PC-3 (cell line): ENCODE results near the gene WDR89. TPM values are rescaled to one million over a fixed set of nuclear protein-coding genes. Genes with fewer than 3 reads are reported as not detected.

Experiments
- ATAC-seq: fragments of 200-7000 bp; cut with Tn5 transposase; 2 replicates; pipeline ENCODE4 v1.9.1; 2020; ENCODE audit warnings: mild to moderate bottlenecking, moderate library complexity
- BruUV-seq: library from RNA; stranded (reverse); fragments of 400-500 nt; replicated peaks from 2 replicates; lab custom pipeline; 2021; lab: Mats Ljungman, UMichigan
- CTCF ChIA-PET: fragments of 300-600 bp; sonication (Branson Sonifier 250); formaldehyde crosslinking; loops from one replicate; lab custom pipeline; 2022; ENCODE audit warnings: antibody characterized with exemption; lab: Charles Lee
- POLR2A ChIA-PET: fragments of 300-600 bp; sonication (Branson Sonifier 250); formaldehyde crosslinking; loops from one replicate; lab custom pipeline; 2022; ENCODE audit warnings: antibody characterized with exemption; ENCODE audit not compliant: unreplicated experiment; lab: Charles Lee
- DNase-seq: peaks from one replicate; pipeline ENCODE4 v3.0.0-alpha.2; 2015
- H2AFZ ChIP-seq: fragments of 300-600 bp; sonication (generic); 2 replicates; pipeline ENCODE4 v1.6.0; 2016; ENCODE audit warnings: antibody characterized with exemption, low read length
- H3F3A ChIP-seq: fragments of 300-600 bp; sonication (generic); one replicate; pipeline ENCODE4 v1.6.0; 2017; ENCODE audit warnings: antibody characterized with exemption, low read length, control low read depth, mild to moderate bottlenecking; ENCODE audit not compliant: unreplicated experiment
- H3K27ac ChIP-seq: fragments of 300-600 bp; sonication (generic); 2 replicates; pipeline ENCODE4 v1.5.1; 2016; ENCODE audit warnings: mild to moderate bottlenecking, low read length
- H3K27me3 ChIP-seq: fragments of 300-600 bp; sonication (generic); 2 replicates; pipeline ENCODE4 v1.6.1; 2016; ENCODE audit warnings: low read length, mixed read lengths
- H3K36me3 ChIP-seq: fragments of 300-600 bp; sonication (generic); 2 replicates; pipeline ENCODE4 v1.6.1; 2016; ENCODE audit warnings: low read depth, mixed run types, low read length, mixed read lengths
- H3K4me1 ChIP-seq: fragments of 300-600 bp; sonication (generic); 2 replicates; pipeline ENCODE4 v1.5.1; 2016; ENCODE audit warnings: low read length; ENCODE audit not compliant: insufficient read depth
- H3K4me2 ChIP-seq: fragments of 300-600 bp; sonication (generic); 2 replicates; pipeline ENCODE4 v1.6.0; 2016; ENCODE audit warnings: low read length
- H3K4me3 ChIP-seq: fragments of 300-600 bp; sonication (generic); 2 replicates; pipeline ENCODE4 v1.5.1; 2016; ENCODE audit warnings: mild to moderate bottlenecking, low read length, mixed read lengths
- H3K79me2 ChIP-seq: fragments of 300-600 bp; sonication (generic); 2 replicates; pipeline ENCODE4 v1.6.1; 2017; ENCODE audit warnings: low read length, mixed read lengths
- H3K9ac ChIP-seq: fragments of 300-600 bp; sonication (generic); 2 replicates; pipeline ENCODE4 v1.6.0; 2016; ENCODE audit warnings: mild to moderate bottlenecking, low read length
- H3K9me2 ChIP-seq: fragments of 300-600 bp; sonication (generic); replicated peaks from 2 replicates; pipeline ENCODE4 v1.6.1; 2016; ENCODE audit warnings: mixed run types, low read length, mixed read lengths
- H3K9me3 ChIP-seq: fragments of 300-600 bp; sonication (generic); 2 replicates; pipeline ENCODE4 v1.6.1; 2016; ENCODE audit warnings: low read length, mixed read lengths
- H4K20me1 ChIP-seq: fragments of 300-600 bp; sonication (generic); 2 replicates; pipeline ENCODE4 v1.6.1; 2016; ENCODE audit warnings: low read length, mixed read lengths
- EZH2 ChIP-seq: fragments of 300-600 bp; sonication (generic); IDR thresholded peaks from one replicate; pipeline ENCODE4 v1.6.1; 2017; ENCODE audit warnings: antibody characterized with exemption, mild to moderate bottlenecking, low read length; ENCODE audit not compliant: unreplicated experiment
- EZH2phosphoT487 ChIP-seq: fragments of 300-600 bp; sonication (generic); IDR thresholded peaks from 2 replicates; pipeline ENCODE4 v1.6.1; 2018; ENCODE audit warnings: mild to moderate bottlenecking, antibody characterized with exemption, low read length, borderline replicate concordance
- intact Hi-C: fragments of 100-400 bp; cut with micrococcal nuclease; formaldehyde crosslinking; loops from 2 replicates; pipeline ENCODE4 v1.9.0; 2023
- total RNA-seq: library from RNA; depleted of rRNA; stranded (reverse); fragments of >200 nt; gene quantifications from 2 replicates; pipeline ENCODE4 v1.2.3, GENCODE V29; 2014
- TF ChIP-seq, protein P1 (sequence below): fragments of 300-600 bp; sonication (generic); conservative IDR thresholded peaks from 2 replicates; pipeline ENCODE4 v1.5.1; 2017; ENCODE audit warnings: antibody characterized with exemption, low read depth, mild to moderate bottlenecking, low read length

The WDR89 gene
- total RNA-seq, 1 experiment from 2014 or later = 19.0 TPM

DNA sequence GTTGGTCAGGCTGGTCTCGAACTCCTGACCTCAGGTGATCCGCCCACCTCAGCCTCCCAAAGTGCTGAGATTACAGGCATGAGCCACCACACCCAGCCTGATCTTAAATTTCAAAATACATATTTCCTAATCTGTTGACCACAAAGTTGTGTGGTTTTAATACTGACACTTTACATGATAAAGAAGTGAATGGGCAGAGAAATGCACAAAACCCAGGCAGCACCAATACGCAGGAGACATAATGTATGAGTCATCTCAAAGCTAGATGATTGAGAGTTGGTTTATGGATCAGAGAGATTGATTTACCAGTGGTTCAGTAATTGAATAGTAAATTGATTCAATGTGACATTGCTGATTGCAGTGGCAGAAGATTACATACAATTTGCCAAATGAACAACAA lies 79.3 kb downstream of the WDR89 start:
- POLR2A ChIA-PET = interaction anchor here (0.5 kb wide), 1 partner anchor 80 kb away, joined by 3 read pairs; no protein-coding TSS in a partner anchor

GRCh38 chr14:63555572-63555971 lies 86.1 kb downstream of the WDR89 start:
- ChIA-PET POLR2A (no interaction called here), CTCF (no interaction called here)
- Histone ChIP-seq H3K36me3 (no peaks in the 10 kb centered on the region), H3F3A (no peaks in the 10 kb centered on the region), H3K4me1 (peaks cover 8% of the 10 kb centered on the region; the same call in 1 of the 2 replicates), H3K9me3 (no peaks in the 10 kb centered on the region), H3K79me2 (no peaks in the 10 kb centered on the region), H3K4me3 (no peak overlapping the region), H2AFZ (no peak overlapping the region), H3K4me2 (no peak overlapping the region), H3K9me2 (no peaks in the 10 kb centered on the region), H3K27me3 (no peaks in the 10 kb centered on the region), H3K9ac (no peak overlapping the region), H3K27ac (no peak overlapping the region), H4K20me1 (no peaks in the 10 kb centered on the region)
- intact Hi-C loops = no loop called here
- no peak for TF ChIP-seq EZH2phosphoT487
- BruUV-seq = no TSS peak
- no peak for ATAC-seq
- DNase-seq = no peak

More for the DNA sequence above, 79.3 kb downstream of the WDR89 start:
- CTCF ChIA-PET = no interaction called here
- H3K27ac ChIP-seq = no peak overlapping the region
- no peak overlapping the region for H3K4me2 ChIP-seq
- H3K9ac ChIP-seq = no peak overlapping the region
- no peak overlapping the region for H3K4me3 ChIP-seq
- no peak overlapping the region for H2AFZ ChIP-seq
- no peaks in the 10 kb centered on the region for H3K79me2 ChIP-seq
- no TSS peak for BruUV-seq
- no peaks in the 10 kb centered on the region for H3K9me3 ChIP-seq
- no peak for TF ChIP-seq EZH2phosphoT487
- TF ChIP-seq, protein P1, sequence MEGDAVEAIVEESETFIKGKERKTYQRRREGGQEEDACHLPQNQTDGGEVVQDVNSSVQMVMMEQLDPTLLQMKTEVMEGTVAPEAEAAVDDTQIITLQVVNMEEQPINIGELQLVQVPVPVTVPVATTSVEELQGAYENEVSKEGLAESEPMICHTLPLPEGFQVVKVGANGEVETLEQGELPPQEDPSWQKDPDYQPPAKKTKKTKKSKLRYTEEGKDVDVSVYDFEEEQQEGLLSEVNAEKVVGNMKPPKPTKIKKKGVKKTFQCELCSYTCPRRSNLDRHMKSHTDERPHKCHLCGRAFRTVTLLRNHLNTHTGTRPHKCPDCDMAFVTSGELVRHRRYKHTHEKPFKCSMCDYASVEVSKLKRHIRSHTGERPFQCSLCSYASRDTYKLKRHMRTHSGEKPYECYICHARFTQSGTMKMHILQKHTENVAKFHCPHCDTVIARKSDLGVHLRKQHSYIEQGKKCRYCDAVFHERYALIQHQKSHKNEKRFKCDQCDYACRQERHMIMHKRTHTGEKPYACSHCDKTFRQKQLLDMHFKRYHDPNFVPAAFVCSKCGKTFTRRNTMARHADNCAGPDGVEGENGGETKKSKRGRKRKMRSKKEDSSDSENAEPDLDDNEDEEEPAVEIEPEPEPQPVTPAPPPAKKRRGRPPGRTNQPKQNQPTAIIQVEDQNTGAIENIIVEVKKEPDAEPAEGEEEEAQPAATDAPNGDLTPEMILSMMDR = no peak
- no peak for TF ChIP-seq EZH2
- no peaks in the 10 kb centered on the region for H3K36me3 ChIP-seq
- no peaks in the 10 kb centered on the region for H4K20me1 ChIP-seq
- no peaks in the 10 kb centered on the region for H3K27me3 ChIP-seq
- H3F3A ChIP-seq = no peaks in the 10 kb centered on the region
- ATAC-seq (no peak), DNase-seq (peak; percentile 64)
- intact Hi-C loops = no loop called here
- no peaks in the 10 kb centered on the region for H3K9me2 ChIP-seq
- H3K4me1 ChIP-seq = peaks cover 20% of the 10 kb centered on the region

GRCh38 chr14:63551332-63551731 lies 90.3 kb downstream of the WDR89 start:
- intact Hi-C loops = no loop called here
- ChIA-PET POLR2A (no interaction called here), CTCF (no interaction called here)
- no peaks in the 10 kb centered on the region for H3K79me2 ChIP-seq
- no peaks in the 10 kb centered on the region for H3K27me3 ChIP-seq
- peak; percentile 91 for ATAC-seq
- H3K4me3 ChIP-seq = no peak overlapping the region
- H3K9me3 ChIP-seq = no peaks in the 10 kb centered on the region
- no peaks in the 10 kb centered on the region for H3K36me3 ChIP-seq
- BruUV-seq = no TSS peak
- peaks cover 8% of the 10 kb centered on the region; the same call in 1 of the 2 replicates for H3K4me1 ChIP-seq
- no peak overlapping the region for H3K9ac ChIP-seq
- no peaks in the 10 kb centered on the region for H3K9me2 ChIP-seq
- 0 out of 2 replicates have a peak overlapping the region, but pooled peaks have one; percentile 16 for H3K27ac ChIP-seq
- peak; percentile 60 for DNase-seq
- H4K20me1 ChIP-seq = no peaks in the 10 kb centered on the region
- no peaks in the 10 kb centered on the region for H3F3A ChIP-seq
- H2AFZ ChIP-seq = peak overlapping the region; percentile 45
- no peak for TF ChIP-seq EZH2phosphoT487
- TF ChIP-seq EZH2 = no peak
- TF ChIP-seq, protein P1 = no peak
- peak overlapping the region; percentile 12 for H3K4me2 ChIP-seq
